Sigmoid colon (tissue), 7 donors: ENCODE data around the gene MTCL1. TPM values are rescaled to one million over a fixed set of nuclear protein-coding genes. Genes with fewer than 3 reads are reported as not detected.
A peak's percentile ranks its signal among the peaks of the same experiment; 100 is the strongest.

Experiments used
- DNase-seq: peaks from one replicate; pipeline ENCODE4 v3.0.0-alpha.2; 2019
- H3K27ac ChIP-seq, 4 donors: fragments of 200-600 bp; sonication (generic); one replicate each; pipeline ENCODE4 v1.5.1; 2016 to 2019; ENCODE audit warnings: mild to moderate bottlenecking in 1 of 4
- H3K27me3 ChIP-seq, 3 donors: fragments of 200-600 bp; sonication (generic); one replicate each; pipeline ENCODE4 v1.5.1; 2019; ENCODE audit warnings: mild to moderate bottlenecking in 1 of 3
- H3K36me3 ChIP-seq, 4 donors: fragments of 200-600 bp; sonication (generic); one replicate each; pipeline ENCODE4 v1.5.1; 2016 to 2019
- H3K4me1 ChIP-seq, 4 donors: fragments of 200-600 bp; sonication (generic); one replicate each; pipeline ENCODE4 v1.5.1; 2017 to 2019
- H3K4me3 ChIP-seq, 4 donors: fragments of 200-600 bp; sonication (generic); one replicate each; pipeline ENCODE4 v1.5.1; 2017 to 2019; ENCODE audit warnings: mild to moderate bottlenecking in 2 of 4, moderate library complexity in 1 of 4
- H3K9me3 ChIP-seq, 4 donors: fragments of 200-600 bp in 3 of 4; sonication (generic) in 3 of 4; one replicate each; pipeline versions ENCODE4 v1.5.1 to v1.6.1; 2013 to 2019
- EP300 ChIP-seq, 4 donors: sonication (generic); formaldehyde crosslinking; IDR thresholded peaks; one replicate each; pipeline ENCODE4 v1.6.1; 2017; ENCODE audit warnings: antibody characterized with exemption in 4 of 4
- POLR2A ChIP-seq, 2 donors: fragments of 450-650 bp; IDR thresholded peaks; one replicate each; pipeline ENCODE4 v1.6.1; 2016; ENCODE audit warnings: antibody characterized with exemption in 2 of 2, mild to moderate bottlenecking in 2 of 2, moderate library complexity in 2 of 2
- POLR2AphosphoS5 ChIP-seq, 4 donors: sonication (generic); formaldehyde crosslinking; IDR thresholded peaks; one replicate each; pipeline ENCODE4 v1.6.1; 2017; ENCODE audit warnings: antibody characterized with exemption in 4 of 4
- WGBS, 2 donors: extraction: QIAGEN DNeasy Blood & Tissue Kit; methylation state at CpG; one replicate each; pipeline ENCODE4 v1.1.7; 2013; 5-methylcytosine and 5-hydroxymethylcytosine counted together
- intact Hi-C: fragments of 100-400 bp; cut with DNase I; formaldehyde crosslinking; loops from one replicate; pipeline ENCODE4 v1.15.1; 2023
- polyA plus RNA-seq, 3 donors: library from polyadenylated mRNA; stranded (reverse); fragments of 200-250 nt; gene quantifications; one replicate each; pipeline ENCODE4 v1.2.3, GENCODE V29; 2013
- total RNA-seq, 4 donors: library from RNA; depleted of rRNA; stranded (reverse); fragments of >200 nt; gene quantifications; one replicate each; pipeline ENCODE4 v1.1.0, GENCODE V29; 2016
- TF ChIP-seq, protein P1 (sequence below), 4 experiments: fragments of 450-650 bp in 3 of 4; fragments of 200-600 bp in 1 of 4; IDR thresholded peaks; one replicate each; pipeline ENCODE4 v1.5.1; 2016 to 2019; ENCODE audit warnings: antibody characterized with exemption in 4 of 4, mild to moderate bottlenecking in 3 of 4, moderate library complexity in 2 of 4
- donor health status: healthy with polysubstance abuse.
- donor health status: Bipolar disorder and iron deficiency.
- donor health status: healthy.

MTCL1 gene
- total and polyA plus RNA-seq, 7 donors = 0.69 to 133 (median 58.5) TPM

DNA sequence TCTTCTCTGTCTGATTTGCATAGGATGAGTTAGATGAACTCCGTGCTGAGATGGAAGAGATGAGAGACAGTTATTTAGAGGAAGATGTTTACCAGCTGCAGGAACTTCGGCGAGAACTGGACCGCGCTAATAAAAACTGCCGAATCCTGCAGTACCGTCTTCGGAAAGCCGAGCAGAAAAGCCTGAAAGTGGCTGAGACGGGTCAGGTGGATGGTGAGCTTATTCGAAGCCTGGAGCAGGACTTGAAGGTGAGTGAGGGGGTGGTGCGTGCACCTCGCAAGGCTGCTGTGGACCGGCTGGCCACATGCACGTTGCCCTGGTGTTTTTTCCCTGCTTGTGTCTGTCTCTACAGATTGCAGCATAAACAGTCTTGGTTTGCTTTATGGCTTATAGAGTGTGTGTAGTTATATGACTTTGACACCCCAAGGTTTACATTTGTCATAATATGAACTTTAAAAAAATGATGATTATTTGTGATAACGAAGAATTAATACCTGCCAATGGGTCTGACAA lies 13.1 kb downstream of the MTCL1 start:
- H3K4me1 ChIP-seq = peaks cover 0 to 58% (median 33%) of the 10 kb centered on the region in 4 donors
- H3K36me3 ChIP-seq = peaks cover 0 to 44% (median 16%) of the 10 kb centered on the region in 4 donors
- H3K27ac ChIP-seq = peak overlapping the region in 3 of 4 donors; percentile 53 to 73 (median 72)
- H3K4me3 ChIP-seq = no peak overlapping the region
- TF ChIP-seq EP300 (IDR thresholded peaks at IDR 0.05) = no peak
- TF ChIP-seq, protein P1, sequence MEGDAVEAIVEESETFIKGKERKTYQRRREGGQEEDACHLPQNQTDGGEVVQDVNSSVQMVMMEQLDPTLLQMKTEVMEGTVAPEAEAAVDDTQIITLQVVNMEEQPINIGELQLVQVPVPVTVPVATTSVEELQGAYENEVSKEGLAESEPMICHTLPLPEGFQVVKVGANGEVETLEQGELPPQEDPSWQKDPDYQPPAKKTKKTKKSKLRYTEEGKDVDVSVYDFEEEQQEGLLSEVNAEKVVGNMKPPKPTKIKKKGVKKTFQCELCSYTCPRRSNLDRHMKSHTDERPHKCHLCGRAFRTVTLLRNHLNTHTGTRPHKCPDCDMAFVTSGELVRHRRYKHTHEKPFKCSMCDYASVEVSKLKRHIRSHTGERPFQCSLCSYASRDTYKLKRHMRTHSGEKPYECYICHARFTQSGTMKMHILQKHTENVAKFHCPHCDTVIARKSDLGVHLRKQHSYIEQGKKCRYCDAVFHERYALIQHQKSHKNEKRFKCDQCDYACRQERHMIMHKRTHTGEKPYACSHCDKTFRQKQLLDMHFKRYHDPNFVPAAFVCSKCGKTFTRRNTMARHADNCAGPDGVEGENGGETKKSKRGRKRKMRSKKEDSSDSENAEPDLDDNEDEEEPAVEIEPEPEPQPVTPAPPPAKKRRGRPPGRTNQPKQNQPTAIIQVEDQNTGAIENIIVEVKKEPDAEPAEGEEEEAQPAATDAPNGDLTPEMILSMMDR (IDR thresholded peaks at IDR 0.05) = no peak
- TF ChIP-seq POLR2AphosphoS5 (IDR thresholded peaks at IDR 0.05) = no peak
- TF ChIP-seq POLR2A (IDR thresholded peaks at IDR 0.05) = no peak
- peak; percentile 53 for DNase-seq
- H3K27me3 ChIP-seq = no peaks in the 10 kb centered on the region
- WGBS, 2 donors = 26 to 69% methylated on average over 16 of the region's 16 CpGs
- no peaks in the 10 kb centered on the region for H3K9me3 ChIP-seq
- intact Hi-C loops = no loop called here

DNA sequence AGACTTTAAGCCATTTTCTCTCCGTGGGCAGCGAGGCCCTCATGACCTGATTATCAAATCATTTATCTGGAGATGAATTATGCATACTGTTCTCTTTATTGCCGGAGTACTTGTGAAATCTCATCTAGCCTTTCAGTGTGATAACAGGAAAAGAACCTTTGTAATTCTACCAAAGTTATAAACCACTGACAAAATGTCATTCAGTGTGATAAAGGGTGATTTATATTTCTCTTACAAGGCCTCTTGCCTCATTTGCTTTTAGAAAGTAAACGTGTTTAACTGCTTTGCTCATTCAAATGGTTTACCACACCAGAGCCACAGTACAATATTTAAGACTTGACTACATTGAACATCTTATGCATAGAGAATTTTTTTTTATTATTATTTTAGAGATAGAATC lies 13.8 kb downstream of the MTCL1 start:
- intact Hi-C loops = no loop called here
- DNase-seq = no peak
- H3K27me3 ChIP-seq = no peaks in the 10 kb centered on the region
- no peak for TF ChIP-seq EP300 (IDR thresholded peaks at IDR 0.05)
- TF ChIP-seq, protein P1 (IDR thresholded peaks at IDR 0.05) = no peak
- TF ChIP-seq POLR2A (IDR thresholded peaks at IDR 0.05) = no peak
- no peak for TF ChIP-seq POLR2AphosphoS5 (IDR thresholded peaks at IDR 0.05)
- no peak overlapping the region for H3K4me3 ChIP-seq
- WGBS, 2 donors = 29 to 66% methylated on average over 4 of the region's 4 CpGs
- H3K9me3 ChIP-seq = no peaks in the 10 kb centered on the region
- H3K4me1 ChIP-seq = peaks cover 0 to 50% (median 25%) of the 10 kb centered on the region in 4 donors
- peaks cover 0 to 51% (median 17%) of the 10 kb centered on the region in 4 donors for H3K36me3 ChIP-seq
- H3K27ac ChIP-seq = peak overlapping the region in 3 of 4 donors; percentile 53 to 73 (median 72)

DNA sequence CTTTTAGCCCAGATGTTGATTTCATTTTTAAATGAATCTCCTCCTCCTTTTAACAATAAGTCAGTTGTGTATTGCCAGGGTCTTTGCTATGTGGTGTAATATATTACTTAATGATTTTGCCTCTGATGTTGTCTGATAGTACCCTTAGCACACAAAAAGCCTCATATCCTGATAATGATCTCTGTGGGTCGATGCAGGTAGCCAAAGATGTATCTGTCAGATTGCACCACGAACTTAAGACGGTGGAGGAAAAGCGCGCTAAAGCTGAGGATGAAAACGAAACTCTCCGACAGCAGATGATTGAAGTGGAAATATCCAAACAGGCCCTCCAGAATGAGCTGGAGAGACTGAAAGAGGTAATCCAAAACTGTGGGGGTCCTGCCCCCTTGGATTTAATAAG lies 14.8 kb downstream of the MTCL1 start:
- peak overlapping the region in 2 of 4 donors; percentile 72 to 73 for H3K27ac ChIP-seq
- TF ChIP-seq POLR2A (IDR thresholded peaks at IDR 0.05) = no peak
- TF ChIP-seq, protein P1 (IDR thresholded peaks at IDR 0.05) = no peak
- TF ChIP-seq EP300 (IDR thresholded peaks at IDR 0.05) = no peak
- TF ChIP-seq POLR2AphosphoS5 (IDR thresholded peaks at IDR 0.05) = no peak
- no peak for DNase-seq
- no peak overlapping the region for H3K4me3 ChIP-seq
- no peaks in the 10 kb centered on the region for H3K27me3 ChIP-seq
- H3K9me3 ChIP-seq = no peaks in the 10 kb centered on the region
- intact Hi-C loops = no loop called here
- WGBS, 2 donors = 82 to 86% methylated on average over 7 of the region's 7 CpGs
- H3K36me3 ChIP-seq = peaks cover 0 to 54% (median 18%) of the 10 kb centered on the region in 4 donors
- peaks cover 0 to 42% (median 31%) of the 10 kb centered on the region in 4 donors for H3K4me1 ChIP-seq

DNA sequence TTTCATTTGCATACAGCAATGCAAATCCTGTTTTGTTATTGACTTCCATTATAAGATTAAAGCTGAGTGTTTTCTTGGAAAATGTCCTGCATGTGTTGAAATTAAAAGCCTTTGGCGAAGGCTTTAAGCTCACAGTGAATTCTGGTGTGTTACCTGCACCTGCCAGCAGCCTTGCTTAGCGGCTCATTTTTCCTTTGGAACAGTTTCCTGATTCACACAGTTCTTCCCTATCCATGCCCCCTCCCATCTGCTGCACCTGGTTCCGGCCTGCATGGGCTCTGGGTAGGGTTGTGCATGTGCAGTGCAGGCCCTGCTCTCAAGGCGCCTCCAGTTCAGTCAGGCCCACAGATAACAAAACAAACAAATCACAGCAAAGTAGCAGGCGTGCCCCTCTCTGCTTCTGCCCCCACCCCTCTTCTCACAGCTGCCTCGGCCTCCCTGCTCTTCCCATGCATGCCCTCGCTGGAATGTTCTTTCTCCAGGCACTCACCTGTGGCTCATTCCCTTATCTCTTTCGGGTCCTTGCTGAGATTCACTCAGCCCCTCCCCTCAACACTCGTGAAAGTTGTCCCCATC lies 15.8 kb downstream of the MTCL1 start:
- Histone ChIP-seq H3K4me3 (no peak overlapping the region), H3K4me1 (peaks cover 0 to 38% (median 28%) of the 10 kb centered on the region in 4 donors), H3K9me3 (no peaks in the 10 kb centered on the region), H3K27ac (peak overlapping the region in 3 of 4 donors; percentile 31 to 55 (median 44)), H3K36me3 (peaks cover 0 to 58% (median 18%) of the 10 kb centered on the region in 4 donors), H3K27me3 (no peaks in the 10 kb centered on the region)
- TF ChIP-seq POLR2AphosphoS5 (IDR thresholded peaks at IDR 0.05) = no peak
- TF ChIP-seq, protein P1 (IDR thresholded peaks at IDR 0.05) = no peak
- no peak for TF ChIP-seq POLR2A (IDR thresholded peaks at IDR 0.05)
- no peak for TF ChIP-seq EP300 (IDR thresholded peaks at IDR 0.05)
- 50 to 76% methylated on average over 9 of the region's 9 CpGs for WGBS, 2 donors
- intact Hi-C loops = no loop called here
- DNase-seq = no peak
